Mesothelial cell of epicardium (in vitro differentiated cells): Measurements from ENCODE around the gene NLGN1. TPM values are rescaled to one million over a fixed set of nuclear protein-coding genes. Genes with fewer than 3 reads are reported as not detected.

ENCODE experiments used
- DNase-seq, 2 experiments: peaks; one replicate each; pipeline ENCODE4 v3.0.0; 2021; ENCODE audit warnings: low spot score in 2 of 2; ENCODE audit not compliant: unreplicated experiment in 2 of 2
- H3K27ac Mint-ChIP-seq: 2 replicates; pipeline ENCODE4 v1.8.0; 2021; ENCODE audit warnings: mixed read lengths
- H3K27me3 Mint-ChIP-seq: 2 replicates; pipeline ENCODE4 v1.8.0; 2021; ENCODE audit warnings: low read depth, mixed read lengths
- H3K36me3 Mint-ChIP-seq: 2 replicates; pipeline ENCODE4 v1.8.0; 2021; ENCODE audit warnings: mixed read lengths
- H3K4me1 Mint-ChIP-seq: 2 replicates; pipeline ENCODE4 v1.8.0; 2021; ENCODE audit warnings: mixed read lengths
- H3K4me3 Mint-ChIP-seq: 2 replicates; pipeline ENCODE4 v1.8.0; 2021; ENCODE audit warnings: mild to moderate bottlenecking, moderate library complexity, mixed read lengths
- H3K9me3 Mint-ChIP-seq: 2 replicates; pipeline ENCODE4 v1.8.0; 2021; ENCODE audit warnings: mixed read lengths
- total RNA-seq: library from RNA; stranded (reverse); gene quantifications from 3 replicates; pipeline ENCODE4 v1.2.1, GENCODE V29; 2021
- TF ChIP-seq, protein P1 (sequence below): fragments of 200-600 bp; sonication (generic); IDR thresholded peaks from one replicate; pipeline ENCODE4 v1.5.0; 2021; ENCODE audit warnings: antibody characterized with exemption; ENCODE audit not compliant: unreplicated experiment

NLGN1 gene
- total RNA-seq, 1 donor from 2014 or later: 4.2 TPM

DNA sequence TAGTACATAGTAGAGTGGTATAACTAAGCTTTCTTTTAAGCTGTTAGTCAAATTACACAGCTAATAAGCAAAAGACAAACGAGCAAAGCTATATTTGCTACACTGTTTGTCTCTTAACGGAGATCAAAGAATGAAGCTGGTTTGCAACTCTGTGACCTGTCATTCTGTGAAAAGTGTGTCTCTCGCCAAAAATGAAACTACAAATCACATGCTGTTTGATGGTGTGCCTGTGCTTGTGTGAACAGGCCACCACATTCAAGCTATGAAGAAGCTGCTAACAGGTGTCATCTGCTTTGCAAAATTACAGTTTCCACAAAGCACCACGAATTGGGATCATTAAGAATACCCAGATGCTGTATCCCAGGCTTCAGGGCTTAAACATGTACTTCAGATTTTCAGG lies 793.8 kb downstream of the NLGN1 start:
- TF ChIP-seq, protein P1, sequence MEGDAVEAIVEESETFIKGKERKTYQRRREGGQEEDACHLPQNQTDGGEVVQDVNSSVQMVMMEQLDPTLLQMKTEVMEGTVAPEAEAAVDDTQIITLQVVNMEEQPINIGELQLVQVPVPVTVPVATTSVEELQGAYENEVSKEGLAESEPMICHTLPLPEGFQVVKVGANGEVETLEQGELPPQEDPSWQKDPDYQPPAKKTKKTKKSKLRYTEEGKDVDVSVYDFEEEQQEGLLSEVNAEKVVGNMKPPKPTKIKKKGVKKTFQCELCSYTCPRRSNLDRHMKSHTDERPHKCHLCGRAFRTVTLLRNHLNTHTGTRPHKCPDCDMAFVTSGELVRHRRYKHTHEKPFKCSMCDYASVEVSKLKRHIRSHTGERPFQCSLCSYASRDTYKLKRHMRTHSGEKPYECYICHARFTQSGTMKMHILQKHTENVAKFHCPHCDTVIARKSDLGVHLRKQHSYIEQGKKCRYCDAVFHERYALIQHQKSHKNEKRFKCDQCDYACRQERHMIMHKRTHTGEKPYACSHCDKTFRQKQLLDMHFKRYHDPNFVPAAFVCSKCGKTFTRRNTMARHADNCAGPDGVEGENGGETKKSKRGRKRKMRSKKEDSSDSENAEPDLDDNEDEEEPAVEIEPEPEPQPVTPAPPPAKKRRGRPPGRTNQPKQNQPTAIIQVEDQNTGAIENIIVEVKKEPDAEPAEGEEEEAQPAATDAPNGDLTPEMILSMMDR: no peak
- Mint-ChIP-seq H3K27ac (no peak overlapping the region), H3K9me3 (no peaks in the 10 kb centered on the region), H3K27me3 (no peaks in the 10 kb centered on the region), H3K36me3 (no peaks in the 10 kb centered on the region), H3K4me1 (peaks cover 24% of the 10 kb centered on the region), H3K4me3 (no peak overlapping the region)
- no peak for DNase-seq

DNA sequence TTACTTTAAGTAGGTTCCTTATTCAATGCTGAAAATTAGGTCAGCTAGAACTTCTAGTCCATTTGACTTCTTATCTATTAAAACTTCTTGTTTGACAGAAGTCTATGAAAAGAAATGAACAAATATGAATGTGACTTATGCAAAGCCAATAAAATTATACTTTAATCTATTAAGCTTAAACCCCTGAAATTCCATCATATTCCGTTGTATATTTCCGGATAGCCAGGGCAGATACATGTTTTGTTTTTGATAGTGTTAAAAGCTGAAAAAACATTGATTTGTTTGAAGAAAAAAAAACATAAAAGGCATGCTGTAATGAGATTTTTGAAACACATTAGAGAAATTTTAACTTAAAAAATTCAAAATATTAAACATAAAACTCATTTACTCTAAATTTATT lies 794.4 kb downstream of the NLGN1 start:
- Mint-ChIP-seq H3K27me3 (no peaks in the 10 kb centered on the region), H3K36me3 (no peaks in the 10 kb centered on the region), H3K4me3 (no peak overlapping the region), H3K4me1 (peaks cover 21% of the 10 kb centered on the region), H3K27ac (no peak overlapping the region), H3K9me3 (no peaks in the 10 kb centered on the region)
- TF ChIP-seq, protein P1: no peak
- DNase-seq: no peak

DNA sequence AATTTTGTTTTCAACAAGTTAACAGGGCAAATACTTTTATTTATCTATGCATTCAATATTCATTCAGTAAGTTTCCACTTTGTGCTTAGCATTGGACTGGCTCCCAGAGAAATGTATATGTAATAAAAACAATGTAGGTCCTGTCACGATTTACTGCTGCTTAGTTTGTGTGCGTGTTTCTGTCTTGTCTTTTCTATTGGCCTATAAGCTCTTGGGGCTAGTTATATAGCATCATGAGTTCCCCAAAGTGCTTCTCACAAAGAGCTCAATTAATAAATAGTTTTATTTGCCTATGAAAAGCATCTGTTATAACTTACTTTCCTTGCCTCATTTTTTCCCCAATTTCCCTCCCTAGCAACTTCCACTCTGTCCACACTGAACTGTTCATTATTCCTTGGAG lies 794.9 kb downstream of the NLGN1 start:
- TF ChIP-seq, protein P1: no peak
- no peaks in the 10 kb centered on the region for H3K9me3 Mint-ChIP-seq
- no peak overlapping the region for H3K4me3 Mint-ChIP-seq
- H3K27me3 Mint-ChIP-seq: no peaks in the 10 kb centered on the region
- no peak overlapping the region for H3K27ac Mint-ChIP-seq
- peaks cover 23% of the 10 kb centered on the region for H3K4me1 Mint-ChIP-seq
- no peak for DNase-seq
- no peaks in the 10 kb centered on the region for H3K36me3 Mint-ChIP-seq

DNA sequence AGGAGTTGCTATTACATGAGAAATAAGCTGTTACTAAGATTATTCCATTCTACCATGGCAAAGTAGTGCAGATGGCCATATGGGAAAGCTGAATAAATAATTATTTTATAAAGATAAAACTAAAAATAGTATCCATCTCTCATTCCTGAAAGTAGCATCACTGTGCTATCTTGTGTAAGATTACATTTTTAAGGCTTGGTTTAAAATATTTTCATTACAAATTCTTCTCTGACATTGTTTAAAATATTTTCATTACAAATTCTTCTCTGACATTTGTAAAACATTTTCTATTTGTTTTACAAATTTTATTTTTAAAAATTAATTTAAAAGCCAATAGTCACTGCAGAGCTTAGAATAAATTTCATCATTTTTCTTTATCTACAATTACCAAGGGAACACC lies 796.1 kb downstream of the NLGN1 start:
- H3K27me3 Mint-ChIP-seq: no peaks in the 10 kb centered on the region
- peaks cover 20% of the 10 kb centered on the region for H3K4me1 Mint-ChIP-seq
- no peak overlapping the region for H3K4me3 Mint-ChIP-seq
- H3K9me3 Mint-ChIP-seq: no peaks in the 10 kb centered on the region
- DNase-seq: no peak
- TF ChIP-seq, protein P1: no peak
- no peak overlapping the region for H3K27ac Mint-ChIP-seq
- no peaks in the 10 kb centered on the region for H3K36me3 Mint-ChIP-seq

DNA sequence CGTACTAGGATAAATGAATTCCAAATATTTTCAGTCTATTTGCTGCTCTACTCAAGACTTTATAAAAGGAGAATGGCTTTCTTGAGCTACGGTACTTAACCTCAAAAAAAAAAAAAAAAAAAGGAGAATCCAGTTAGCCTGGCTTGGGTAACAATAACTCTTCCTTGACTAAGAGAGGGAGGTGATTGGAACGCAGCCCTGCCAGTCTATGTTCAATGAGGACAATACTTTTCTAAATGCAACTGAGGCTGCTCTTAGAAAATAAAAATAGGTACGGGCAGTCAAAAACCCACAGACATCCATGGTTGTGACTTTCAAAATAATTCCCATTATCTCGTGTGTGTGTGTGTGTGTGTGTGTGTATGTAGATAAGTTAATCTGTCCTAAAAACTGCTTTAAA lies 799.9 kb downstream of the NLGN1 start:
- Mint-ChIP-seq H3K27me3 (no peaks in the 10 kb centered on the region), H3K4me3 (no peak overlapping the region), H3K27ac (no peak overlapping the region), H3K4me1 (peaks cover 6% of the 10 kb centered on the region), H3K9me3 (no peaks in the 10 kb centered on the region), H3K36me3 (no peaks in the 10 kb centered on the region)
- TF ChIP-seq, protein P1: no peak
- DNase-seq: no peak

DNA sequence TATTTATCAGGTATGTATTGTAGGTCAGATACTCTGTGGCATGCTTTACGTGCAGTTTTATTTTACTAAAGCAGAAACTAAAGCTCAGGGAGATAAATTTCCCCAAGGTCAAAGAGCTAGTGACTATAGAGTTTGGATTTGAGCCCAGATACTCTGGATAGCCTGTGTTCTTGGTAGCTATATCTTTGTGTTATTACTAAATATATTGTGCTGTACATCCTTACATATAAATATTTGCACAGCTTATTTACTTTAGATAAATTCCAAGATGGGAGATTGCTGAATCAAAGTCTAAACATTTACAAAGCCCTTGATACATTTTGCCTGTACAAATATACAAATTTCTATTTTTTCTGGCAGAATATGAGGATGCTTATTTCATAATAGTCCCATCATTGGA lies 800.7 kb downstream of the NLGN1 start:
- H3K9me3 Mint-ChIP-seq: no peaks in the 10 kb centered on the region
- H3K4me3 Mint-ChIP-seq: no peak overlapping the region
- no peak overlapping the region for H3K27ac Mint-ChIP-seq
- no peak for DNase-seq
- TF ChIP-seq, protein P1: no peak
- H3K27me3 Mint-ChIP-seq: no peaks in the 10 kb centered on the region
- no peaks in the 10 kb centered on the region for H3K36me3 Mint-ChIP-seq
- H3K4me1 Mint-ChIP-seq: peaks cover 2% of the 10 kb centered on the region
